Duodenal mucosa (tissue), 2 donors: ENCODE measurements around the gene KIF26B.

Source experiments
- H3K27ac ChIP-seq: one replicate; pipeline ENCODE4 v1.7.0; 2013; ENCODE audit warnings: low read depth, low read length
- H3K27me3 ChIP-seq, 2 donors: one replicate each; pipeline ENCODE4 v1.7.0; 2013; ENCODE audit warnings: low read length in 2 of 2, control low read depth in 1 of 2; ENCODE audit not compliant: insufficient read depth in 2 of 2, control insufficient read depth in 1 of 2
- H3K36me3 ChIP-seq, 2 donors: one replicate each; pipeline ENCODE4 v1.7.0; 2013; ENCODE audit warnings: low read length in 2 of 2, control low read depth in 1 of 2; ENCODE audit not compliant: insufficient read depth in 2 of 2, control insufficient read depth in 1 of 2
- H3K4me1 ChIP-seq, 2 donors: one replicate each; pipeline ENCODE4 v1.7.0; 2013; ENCODE audit warnings: low read length in 2 of 2, control low read depth in 1 of 2; ENCODE audit not compliant: insufficient read depth in 2 of 2, control insufficient read depth in 1 of 2
- H3K4me3 ChIP-seq, 2 donors: one replicate each; pipeline ENCODE4 v1.7.0; 2013; ENCODE audit warnings: low read length in 2 of 2, low read depth in 1 of 2
- H3K9ac ChIP-seq, 2 donors: one replicate each; pipeline ENCODE4 v1.7.0; 2013; ENCODE audit warnings: low read length in 2 of 2, low read depth in 1 of 2
- H3K9me3 ChIP-seq, 2 donors: one replicate each; pipeline ENCODE4 v1.7.0; 2013; ENCODE audit warnings: low read length in 2 of 2, control low read depth in 1 of 2; ENCODE audit not compliant: control insufficient read depth in 1 of 2

The KIF26B gene

DNA sequence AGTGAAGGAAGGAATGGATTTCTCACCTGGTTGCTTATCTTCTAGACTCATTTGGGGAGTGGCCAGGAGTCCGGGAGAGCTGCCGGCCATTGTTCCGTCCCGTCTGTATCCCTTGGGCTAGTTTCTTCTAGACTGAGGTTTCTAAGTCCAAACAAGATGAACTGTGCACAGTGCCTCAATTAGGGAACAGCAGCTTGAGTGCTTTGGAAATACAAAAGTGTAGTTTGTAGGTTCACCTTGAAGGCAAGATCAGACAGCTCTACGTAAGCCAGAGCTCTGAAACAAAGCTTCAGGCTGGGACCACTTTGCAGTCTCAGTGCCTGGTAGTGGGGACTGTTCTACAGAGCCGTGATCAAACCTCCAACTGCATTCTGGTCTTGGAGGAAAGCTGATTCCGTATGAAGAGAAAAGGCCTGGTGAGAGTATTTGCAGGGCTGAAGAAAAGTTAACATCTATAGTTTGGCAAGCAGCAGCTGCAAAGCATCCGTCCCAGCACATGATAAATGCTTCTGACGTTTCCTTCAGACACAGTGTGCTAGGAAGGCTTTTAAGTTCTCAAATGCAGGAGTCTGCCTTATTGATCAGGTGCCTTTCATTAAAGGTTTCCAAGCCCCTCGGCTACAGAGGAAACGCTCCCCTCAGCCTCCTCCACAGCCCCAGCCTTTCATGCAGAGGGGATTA lies 432.8 kb downstream of the KIF26B start:
- Histone ChIP-seq H3K36me3 (no peaks in the 10 kb centered on the region), H3K27me3 (no peaks in the 10 kb centered on the region), H3K4me3 (no peak overlapping the region), H3K9ac (no peak overlapping the region), H3K4me1 (no peaks in the 10 kb centered on the region), H3K9me3 (no peaks in the 10 kb centered on the region), H3K27ac (no peak overlapping the region)

GRCh38 chr1:245588116-245588639 lies 433.4 kb downstream of the KIF26B start:
- Histone ChIP-seq H3K9me3 (no peaks in the 10 kb centered on the region), H3K9ac (no peak overlapping the region), H3K4me1 (no peaks in the 10 kb centered on the region), H3K27ac (no peak overlapping the region), H3K36me3 (no peaks in the 10 kb centered on the region), H3K27me3 (no peaks in the 10 kb centered on the region), H3K4me3 (no peak overlapping the region)

- H3K4me1 ChIP-seq = no peaks in the 10 kb centered on the region
These were observed 434.5 kb downstream of the KIF26B start for GRCh38 chr1:245589316-245589715.

GRCh38 chr1:245589906-245590305 lies 435.1 kb downstream of the KIF26B start:
- Histone ChIP-seq H3K9me3 (no peaks in the 10 kb centered on the region), H3K27me3 (no peaks in the 10 kb centered on the region), H3K9ac (no peak overlapping the region), H3K27ac (no peak overlapping the region), H3K4me3 (no peak overlapping the region), H3K36me3 (no peaks in the 10 kb centered on the region), H3K4me1 (no peaks in the 10 kb centered on the region)

More at GRCh38 chr1:245589316-245589715, 434.5 kb downstream of the KIF26B start:
- no peak overlapping the region for H3K27ac ChIP-seq
- no peaks in the 10 kb centered on the region for H3K27me3 ChIP-seq
- H3K4me3 ChIP-seq = no peak overlapping the region
- H3K36me3 ChIP-seq = no peaks in the 10 kb centered on the region
- no peak overlapping the region for H3K9ac ChIP-seq
- no peaks in the 10 kb centered on the region for H3K9me3 ChIP-seq

- Histone ChIP-seq H3K9ac (no peak overlapping the region), H3K27ac (no peak overlapping the region), H3K9me3 (no peaks in the 10 kb centered on the region), H3K36me3 (no peaks in the 10 kb centered on the region), H3K4me3 (no peak overlapping the region), H3K4me1 (no peaks in the 10 kb centered on the region), H3K27me3 (no peaks in the 10 kb centered on the region)
These were observed 435.9 kb downstream of the KIF26B start for GRCh38 chr1:245590726-245591125.

DNA sequence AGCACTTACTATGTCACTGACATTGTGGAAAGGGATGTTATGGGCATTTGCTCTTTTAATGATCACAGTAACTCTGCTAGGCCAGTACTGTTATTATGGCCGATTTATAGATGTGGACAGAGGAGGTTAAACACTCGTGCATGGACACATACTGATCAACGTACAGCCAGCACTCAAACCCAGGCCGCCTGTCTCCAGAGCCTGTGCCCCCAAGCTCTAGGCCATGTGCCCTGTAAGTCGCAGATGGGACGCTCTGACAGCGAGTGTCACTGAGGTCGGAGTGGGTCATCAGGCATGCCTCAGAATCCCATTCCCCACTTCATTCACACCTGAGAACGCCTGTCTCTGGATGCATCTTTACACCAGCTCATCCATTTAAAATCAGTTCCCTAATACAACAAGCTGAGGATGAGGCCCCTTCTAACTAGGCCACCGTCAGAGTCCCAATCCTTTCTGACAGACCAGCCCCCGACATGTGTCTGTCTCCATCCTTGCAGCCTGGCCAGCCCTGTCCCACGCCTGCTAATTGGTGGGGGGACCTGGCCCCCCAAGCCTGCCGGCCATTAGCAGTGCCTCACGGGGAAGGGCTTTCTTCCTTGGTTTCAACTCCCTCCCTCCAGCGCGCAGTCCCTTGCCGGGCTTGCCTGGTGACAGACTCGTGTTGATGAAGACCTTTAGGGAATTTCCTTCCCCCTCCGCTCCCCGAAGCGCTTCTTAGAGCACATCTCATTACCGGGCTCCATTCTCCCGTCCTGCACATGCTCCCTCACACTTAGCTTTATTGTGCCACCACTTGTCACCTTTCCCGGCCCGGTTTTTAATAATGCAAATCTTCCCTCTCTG lies 436.8 kb downstream of the KIF26B start:
- no peaks in the 10 kb centered on the region for H3K9me3 ChIP-seq
- no peaks in the 10 kb centered on the region for H3K27me3 ChIP-seq
- H3K4me3 ChIP-seq = no peak overlapping the region
- H3K27ac ChIP-seq = no peak overlapping the region
- H3K9ac ChIP-seq = no peak overlapping the region
- H3K4me1 ChIP-seq = no peaks in the 10 kb centered on the region
- H3K36me3 ChIP-seq = no peaks in the 10 kb centered on the region

DNA sequence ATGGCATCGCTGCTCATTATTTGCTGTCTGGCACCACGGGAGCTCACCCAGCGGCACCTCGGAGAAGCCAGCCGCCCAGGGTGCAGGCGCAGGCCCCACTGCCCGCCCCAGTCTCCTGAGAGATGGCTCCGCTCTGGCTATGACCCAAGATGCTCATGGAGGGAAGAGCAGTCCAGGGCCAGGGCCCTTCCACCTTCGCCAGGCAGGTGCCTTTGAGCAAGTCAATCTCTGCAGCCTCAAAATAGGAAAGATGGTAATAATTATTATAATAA lies 437.3 kb downstream of the KIF26B start:
- no peaks in the 10 kb centered on the region for H3K36me3 ChIP-seq
- H3K9ac ChIP-seq = no peak overlapping the region
- H3K4me3 ChIP-seq = no peak overlapping the region
- no peaks in the 10 kb centered on the region for H3K27me3 ChIP-seq
- no peak overlapping the region for H3K27ac ChIP-seq
- H3K4me1 ChIP-seq = no peaks in the 10 kb centered on the region
- no peaks in the 10 kb centered on the region for H3K9me3 ChIP-seq

DNA sequence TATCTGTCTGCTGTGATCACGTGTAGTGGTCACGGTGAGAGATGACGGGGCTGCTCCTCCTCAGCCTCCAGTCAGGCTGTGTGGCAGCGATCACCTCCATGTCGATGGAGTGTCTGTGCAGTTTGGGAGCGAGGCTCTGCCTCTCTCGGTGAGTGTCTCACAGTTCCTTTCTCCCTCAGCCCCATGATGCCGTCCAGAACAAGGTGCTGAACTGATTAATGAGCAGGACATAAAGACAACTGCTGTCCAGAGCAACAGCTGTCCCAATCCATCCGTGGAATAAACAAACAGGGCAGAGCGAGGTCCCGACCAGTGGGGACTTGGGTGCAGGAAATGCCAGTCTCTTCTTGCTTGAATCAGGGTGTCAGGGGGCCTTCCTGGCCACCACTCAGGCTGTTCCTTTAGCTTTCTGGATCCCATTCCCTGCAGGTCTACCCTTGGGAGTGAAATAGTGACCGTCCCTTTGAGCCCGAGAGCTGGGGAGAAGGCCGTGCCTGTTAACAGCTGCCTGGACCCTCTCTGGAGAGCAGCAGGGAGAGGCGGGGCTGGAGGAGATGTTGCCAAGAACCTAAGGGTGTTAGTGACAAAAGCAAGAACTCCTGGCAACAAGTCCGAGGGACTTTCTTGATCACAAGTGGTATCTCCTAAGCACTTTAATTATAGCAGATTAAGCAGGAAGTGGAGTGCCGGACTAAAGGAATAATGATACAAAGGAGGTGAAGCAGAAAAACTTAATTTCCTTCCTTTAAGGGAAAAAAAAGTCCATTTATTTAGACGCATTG lies 443.9 kb downstream of the KIF26B start:
- no peaks in the 10 kb centered on the region for H3K9me3 ChIP-seq
- no peak overlapping the region for H3K4me3 ChIP-seq
- no peaks in the 10 kb centered on the region for H3K4me1 ChIP-seq
- no peaks in the 10 kb centered on the region for H3K27me3 ChIP-seq
- no peaks in the 10 kb centered on the region for H3K36me3 ChIP-seq
- no peak overlapping the region for H3K27ac ChIP-seq
- no peak overlapping the region for H3K9ac ChIP-seq

GRCh38 chr1:245599371-245600174 lies 444.8 kb downstream of the KIF26B start:
- H3K4me3 ChIP-seq = no peak overlapping the region
- H3K27me3 ChIP-seq = no peaks in the 10 kb centered on the region
- no peaks in the 10 kb centered on the region for H3K9me3 ChIP-seq
- H3K36me3 ChIP-seq = no peaks in the 10 kb centered on the region
- H3K4me1 ChIP-seq = no peaks in the 10 kb centered on the region
- no peak overlapping the region for H3K9ac ChIP-seq
- H3K27ac ChIP-seq = no peak overlapping the region
